Adrenal gland (tissue), 12 donors: ENCODE data around the gene PCCB. TPM values are rescaled to one million over a fixed set of nuclear protein-coding genes. Genes with fewer than 3 reads are reported as not detected.
"Not testable (repeated sequence)": the region's sequence is repeated elsewhere in the genome, so short reads cannot be mapped to it uniquely, and the experiment has no call there.

Experiments used
- DNase-seq, 7 donors: peaks; one replicate each; pipeline ENCODE4 v3.0.0-alpha.2; 2019 to 2020
- H3K27ac ChIP-seq, 5 donors: fragments of 200-600 bp; sonication (generic) in 4 of 5; 1 replicate in 3 of 5; 2 replicates in 2 of 5; pipeline versions ENCODE4 v1.5.1 to v1.8.0; 2016 to 2020; ENCODE audit warnings: mild to moderate bottlenecking in 1 of 5
- H3K27me3 ChIP-seq: fragments of 200-600 bp; 2 replicates; pipeline ENCODE4 v1.8.0; 2021
- H3K36me3 ChIP-seq, 2 donors: fragments of 200-600 bp; replicated peaks in 1 of 2; 1 replicate in 1 of 2; 2 replicates in 1 of 2; pipeline versions ENCODE4 v1.5.1 to v1.8.0; 2018 to 2022
- H3K4me1 ChIP-seq, 2 donors: fragments of 200-600 bp; replicated peaks in 1 of 2; 1 replicate in 1 of 2; 2 replicates in 1 of 2; pipeline versions ENCODE4 v1.5.1 to v1.8.0; 2018 to 2021
- H3K4me3 ChIP-seq, 4 donors: fragments of 200-600 bp; sonication (generic) in 3 of 4; one replicate each; pipeline ENCODE4 v1.5.1; 2016 to 2018
- H3K9me3 ChIP-seq, 3 donors: fragments of 200-600 bp; sonication (generic) in 1 of 3; replicated peaks in 1 of 3; 1 replicate in 2 of 3; 2 replicates in 1 of 3; pipeline versions ENCODE4 v1.5.1 to v1.8.0; 2016 to 2021
- POLR2A ChIP-seq, 2 donors: fragments of 450-650 bp; IDR thresholded peaks; one replicate each; pipeline ENCODE4 v1.6.1; 2017; ENCODE audit warnings: antibody characterized with exemption in 2 of 2, mild to moderate bottlenecking in 2 of 2, moderate library complexity in 1 of 2
- WGBS, 4 donors: extraction: QIAGEN DNeasy Blood & Tissue Kit in 2 of 4; methylation state at CpG; one replicate each; pipeline versions ENCODE4 v1.1.5 to v1.1.7; 2013 to 2017; 5-methylcytosine and 5-hydroxymethylcytosine counted together
- intact Hi-C, 2 donors: fragments of 100-400 bp; cut with DNase I; formaldehyde crosslinking; loops; one replicate each; pipeline versions ENCODE4 v1.14.1 to v1.15.0; 2022 to 2023
- polyA plus RNA-seq, 3 donors: library from polyadenylated mRNA; stranded (reverse); fragments of 200-250 nt in 2 of 3; fragments of 350-450 nt in 1 of 3; fragmentation: Illumina TruSeq in 1 of 3; extraction: RNeasy Lipid Tissue Mini Kit (QIAGEN cat#74804) in 1 of 3; gene quantifications; one replicate each; pipeline ENCODE4 v1.2.3, GENCODE V29; 2013 to 2014
- total RNA-seq, 9 donors: library from RNA; depleted of rRNA in 4 of 9; stranded (reverse); fragments of >200 nt in 4 of 9; fragments of 120-200 nt in 1 of 9; fragmentation: NEBNext Ultra II Directional in 1 of 9; extraction: Animal tissue kit (Norgen Biotek cat#: 25700) in 1 of 9; gene quantifications; one replicate each; pipeline versions ENCODE4 v1.1.0 to v1.2.4, GENCODE V29; 2013 to 2023
- TF ChIP-seq, protein P1 (sequence below), 6 experiments: fragments of 450-650 bp in 4 of 6; fragments of 200-600 bp in 2 of 6; sonication (generic) in 1 of 6; IDR thresholded peaks; 1 replicate in 5 of 6; 2 replicates in 1 of 6; pipeline versions ENCODE4 v1.5.1 to v1.8.0; 2016 to 2021; ENCODE audit warnings: antibody characterized with exemption in 6 of 6, mild to moderate bottlenecking in 2 of 6, moderate library complexity in 1 of 6
- donor health status: healthy with polysubstance abuse.
- donor health status: Bipolar disorder and iron deficiency.
- donor health status: DM: yes; HTN: yes; CAD: no.
- donor health status: DM: no; HTN: no; CAD: no.
- donor health status: DM: no; HTN: no; CAD: no.
- donor health status: DM: yes; HTN: yes; CAD: no.

PCCB gene
- total and polyA plus RNA-seq, 12 donors: 24.6 to 247 (median 137) TPM

DNA sequence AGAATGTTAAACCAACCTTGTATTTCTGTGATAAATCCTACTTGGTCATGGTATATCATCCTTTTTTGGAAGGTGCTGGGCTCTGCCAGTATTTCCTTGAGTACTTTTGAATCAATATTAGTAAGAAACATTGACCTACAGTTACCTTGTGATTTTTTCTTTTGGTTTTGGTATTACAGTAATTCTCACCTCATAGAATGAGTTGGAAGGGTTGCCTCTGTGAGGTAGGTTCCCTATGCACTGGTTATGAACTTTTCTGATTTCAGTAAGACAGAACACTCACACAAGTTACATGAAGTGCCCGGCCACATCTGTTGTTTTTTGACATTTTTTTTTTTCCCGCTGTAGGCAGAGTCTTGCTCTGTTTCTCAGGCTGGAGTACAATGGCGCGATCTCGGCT lies 20.0 kb downstream of the PCCB start:
- Histone ChIP-seq H3K27ac (no peak overlapping the region), H3K4me3 (no peak overlapping the region), H3K4me1 (peaks cover 0 to 13% of the 10 kb centered on the region in 2 donors), H3K36me3 (peaks cover 0 to 5% of the 10 kb centered on the region in 2 donors), H3K9me3 (no peaks in the 10 kb centered on the region), H3K27me3 (no peaks in the 10 kb centered on the region)
- no peak for TF ChIP-seq POLR2A (IDR thresholded peaks at IDR 0.05)
- TF ChIP-seq, protein P1, sequence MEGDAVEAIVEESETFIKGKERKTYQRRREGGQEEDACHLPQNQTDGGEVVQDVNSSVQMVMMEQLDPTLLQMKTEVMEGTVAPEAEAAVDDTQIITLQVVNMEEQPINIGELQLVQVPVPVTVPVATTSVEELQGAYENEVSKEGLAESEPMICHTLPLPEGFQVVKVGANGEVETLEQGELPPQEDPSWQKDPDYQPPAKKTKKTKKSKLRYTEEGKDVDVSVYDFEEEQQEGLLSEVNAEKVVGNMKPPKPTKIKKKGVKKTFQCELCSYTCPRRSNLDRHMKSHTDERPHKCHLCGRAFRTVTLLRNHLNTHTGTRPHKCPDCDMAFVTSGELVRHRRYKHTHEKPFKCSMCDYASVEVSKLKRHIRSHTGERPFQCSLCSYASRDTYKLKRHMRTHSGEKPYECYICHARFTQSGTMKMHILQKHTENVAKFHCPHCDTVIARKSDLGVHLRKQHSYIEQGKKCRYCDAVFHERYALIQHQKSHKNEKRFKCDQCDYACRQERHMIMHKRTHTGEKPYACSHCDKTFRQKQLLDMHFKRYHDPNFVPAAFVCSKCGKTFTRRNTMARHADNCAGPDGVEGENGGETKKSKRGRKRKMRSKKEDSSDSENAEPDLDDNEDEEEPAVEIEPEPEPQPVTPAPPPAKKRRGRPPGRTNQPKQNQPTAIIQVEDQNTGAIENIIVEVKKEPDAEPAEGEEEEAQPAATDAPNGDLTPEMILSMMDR (IDR thresholded peaks at IDR 0.05): no peak
- no peak for DNase-seq
- 94 to 99% (median 98%) methylated on average over 5 of the region's 5 CpGs for WGBS, 4 donors
- intact Hi-C loops: no loop called here

DNA sequence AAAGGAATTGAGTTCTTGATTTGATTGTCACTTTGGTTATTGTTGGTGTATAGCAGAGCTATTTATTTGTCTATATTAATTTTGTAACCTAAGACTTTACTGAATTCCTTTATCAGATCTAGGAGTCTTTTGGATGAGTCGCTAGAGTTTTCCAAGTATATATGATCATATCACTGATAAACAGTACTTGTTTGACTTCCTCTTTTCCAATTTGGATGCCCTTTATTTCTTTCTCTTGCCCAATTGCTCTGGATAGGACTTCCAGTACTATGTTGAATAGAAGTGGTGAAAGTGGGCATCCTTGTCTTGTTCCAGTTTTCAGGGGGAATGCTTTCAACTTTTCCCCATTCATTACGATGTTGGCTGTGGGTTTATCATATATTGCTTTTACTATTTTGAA lies 21.5 kb downstream of the PCCB start:
- H3K27me3 ChIP-seq, H3K36me3 ChIP-seq, DNase-seq, H3K9me3 ChIP-seq, H3K4me3 ChIP-seq, H3K27ac ChIP-seq, intact Hi-C loops: not testable (repeated sequence)
- peaks cover 0 to 13% of the 10 kb centered on the region in 2 donors for H3K4me1 ChIP-seq
- 85 to 92% (median 91%) methylated on average over 2 of the region's 2 CpGs for WGBS, 4 donors

DNA sequence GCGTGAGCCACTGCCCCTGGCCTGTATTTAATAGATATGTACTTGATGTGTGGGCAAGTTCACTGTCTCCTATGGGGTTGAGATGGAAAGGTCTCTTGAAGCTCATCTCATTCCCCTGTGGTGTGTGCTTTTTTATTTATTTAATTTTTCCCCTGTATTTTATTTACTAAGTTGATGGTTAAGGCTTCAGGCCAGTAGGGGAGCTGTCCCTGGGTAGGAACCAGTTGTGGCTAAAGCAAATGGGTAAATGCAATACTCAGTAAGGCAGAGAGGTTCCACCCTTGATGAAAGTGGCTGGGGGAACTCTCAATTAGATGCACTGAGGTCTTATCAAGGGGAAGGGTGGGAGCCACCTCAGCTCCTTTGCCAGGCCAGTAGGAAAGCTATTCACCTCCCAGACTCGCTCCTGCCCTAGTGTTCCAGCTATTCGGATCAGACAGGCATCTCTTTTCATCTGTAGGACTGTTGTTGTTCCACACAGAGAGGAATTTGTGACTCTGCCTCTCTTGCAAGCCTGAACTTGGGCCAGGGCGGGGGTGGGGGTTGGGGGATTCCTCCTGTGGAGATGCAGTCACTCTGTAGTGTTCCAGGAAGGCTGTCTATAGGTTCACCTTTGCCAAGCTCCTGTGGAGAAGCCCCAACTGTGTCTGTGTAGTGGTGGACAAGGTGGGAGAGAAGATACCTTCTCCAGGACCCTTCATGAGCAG lies 26.1 kb downstream of the PCCB start:
- TF ChIP-seq, protein P1 (IDR thresholded peaks at IDR 0.05): no peak
- TF ChIP-seq POLR2A (IDR thresholded peaks at IDR 0.05): no peak

DNA sequence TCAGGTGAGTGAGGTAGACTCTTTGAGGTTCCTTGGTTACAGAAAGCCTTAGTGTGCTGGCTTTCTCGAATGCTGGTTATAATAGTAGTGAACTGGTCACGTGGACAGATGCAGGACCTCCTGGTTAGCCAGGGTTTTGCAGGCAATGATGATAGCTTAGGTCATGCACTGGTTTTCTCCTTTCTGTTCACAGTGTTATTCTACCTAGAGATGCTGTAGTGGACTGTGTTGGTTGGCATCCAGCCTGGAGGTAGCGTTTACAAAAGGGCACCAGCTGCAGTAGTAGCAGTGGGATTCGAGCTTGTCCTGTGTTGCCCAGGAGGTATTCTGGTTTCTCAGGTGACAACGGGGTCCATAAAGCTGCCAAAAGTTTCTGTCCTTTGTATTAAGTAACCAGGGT lies 27.0 kb downstream of the PCCB start:
- TF ChIP-seq, protein P1 (IDR thresholded peaks at IDR 0.05): no peak
- TF ChIP-seq POLR2A (IDR thresholded peaks at IDR 0.05): no peak
- WGBS, 4 donors: 89 to 100% (median 96%) methylated on average over 3 to 5 of the region's 5 CpGs

More for the DNA sequence above, 26.1 kb downstream of the PCCB start:
- Histone ChIP-seq H3K4me1 (peaks cover 0 to 13% of the 10 kb centered on the region in 2 donors), H3K4me3 (no peak overlapping the region), H3K27me3 (no peaks in the 10 kb centered on the region), H3K27ac (no peak overlapping the region), H3K36me3 (no peaks in the 10 kb centered on the region), H3K9me3 (peaks cover 0 to 10% (median 0%) of the 10 kb centered on the region in 3 donors)
- intact Hi-C loops: no loop called here
- 91 to 98% (median 94%) methylated on average over 3 to 4 of the region's 4 CpGs for WGBS, 4 donors
- DNase-seq: no peak

DNA sequence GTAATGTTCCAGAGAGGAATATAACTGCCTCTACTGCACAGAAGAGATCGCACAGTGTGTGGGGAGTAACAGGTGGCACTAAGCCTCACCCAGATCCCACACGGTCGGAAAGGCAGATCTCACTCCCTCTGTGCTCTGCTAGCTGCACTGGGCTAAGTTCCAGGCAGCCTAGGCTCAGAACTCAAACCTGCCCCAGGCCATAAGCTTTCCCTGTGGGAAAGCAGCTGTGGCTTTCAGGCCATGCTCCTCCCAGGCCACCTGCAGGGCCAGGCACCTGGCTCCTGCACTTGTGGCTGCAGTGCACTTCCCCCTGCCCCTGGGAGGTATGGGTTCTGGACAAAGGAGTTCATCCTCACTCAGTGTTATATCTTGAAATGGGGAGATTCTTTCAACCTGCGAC lies 27.5 kb downstream of the PCCB start:
- intact Hi-C loops: no loop called here
- Histone ChIP-seq H3K9me3 (peaks cover 0 to 11% (median 0%) of the 10 kb centered on the region in 3 donors), H3K27me3 (no peaks in the 10 kb centered on the region), H3K4me1 (peaks cover 0 to 11% of the 10 kb centered on the region in 2 donors), H3K36me3 (no peaks in the 10 kb centered on the region), H3K4me3 (no peak overlapping the region), H3K27ac (no peak overlapping the region)
- TF ChIP-seq, protein P1 (IDR thresholded peaks at IDR 0.05): no peak
- no peak for DNase-seq
- WGBS, 4 donors: 33 to 92% (median 89%) methylated on average over 1 to 4 of the region's 4 CpGs

More for the DNA sequence above, 27.0 kb downstream of the PCCB start:
- H3K9me3 ChIP-seq: peaks cover 0 to 11% (median 0%) of the 10 kb centered on the region in 3 donors
- no peak for DNase-seq
- no peaks in the 10 kb centered on the region for H3K36me3 ChIP-seq
- H3K27me3 ChIP-seq: no peaks in the 10 kb centered on the region
- peaks cover 0 to 11% of the 10 kb centered on the region in 2 donors for H3K4me1 ChIP-seq
- H3K4me3 ChIP-seq: no peak overlapping the region
- intact Hi-C loops: no loop called here
- H3K27ac ChIP-seq: no peak overlapping the region
